Liver (tissue), 9 donors: ENCODE measurements around the gene GNAI3. TPM values are rescaled to one million over a fixed set of nuclear protein-coding genes. Genes with fewer than 3 reads are reported as not detected.
A peak's percentile ranks its signal among the peaks of the same experiment; 100 is the strongest.

Experiments used
- DNase-seq: peaks from one replicate; pipeline ENCODE4 v3.0.0-alpha.2; 2017; ENCODE audit warnings: low spot score
- H3K27ac ChIP-seq, 2 donors: one replicate each; pipeline ENCODE4 v1.7.0; 2013; ENCODE audit warnings: inconsistent platforms in 2 of 2, low read length in 2 of 2, control low read depth in 1 of 2, low read depth in 1 of 2, mild to moderate bottlenecking in 1 of 2
- H3K27me3 ChIP-seq, 4 donors: one replicate each; pipeline versions ENCODE4 v1.6.1 to v1.7.0; 2013; ENCODE audit warnings: low read length in 3 of 4, inconsistent platforms in 1 of 4, mild to moderate bottlenecking in 1 of 4, moderate library complexity in 1 of 4; ENCODE audit not compliant: control insufficient read depth in 4 of 4, insufficient read depth in 4 of 4
- H3K36me3 ChIP-seq, 4 donors: one replicate each; pipeline versions ENCODE4 v1.6.1 to v1.7.0; 2013; ENCODE audit warnings: low read length in 3 of 4, mild to moderate bottlenecking in 3 of 4, low read depth in 1 of 4, moderate library complexity in 1 of 4; ENCODE audit not compliant: control insufficient read depth in 4 of 4, insufficient read depth in 3 of 4
- H3K4me1 ChIP-seq, 4 donors: one replicate each; pipeline versions ENCODE4 v1.6.1 to v1.7.0; 2013; ENCODE audit warnings: low read length in 3 of 4, mild to moderate bottlenecking in 3 of 4, moderate library complexity in 1 of 4; ENCODE audit not compliant: control insufficient read depth in 4 of 4, insufficient read depth in 4 of 4
- H3K4me3 ChIP-seq, 3 donors: one replicate each; pipeline versions ENCODE4 v1.6.1 to v1.7.0; 2013; ENCODE audit warnings: low read length in 3 of 3, control low read depth in 1 of 3, low read depth in 1 of 3, mild to moderate bottlenecking in 1 of 3
- H3K9ac ChIP-seq, 2 donors: one replicate each; pipeline ENCODE4 v1.7.0; 2013; ENCODE audit warnings: low read length in 2 of 2, mild to moderate bottlenecking in 2 of 2, moderate library complexity in 2 of 2, control low read depth in 1 of 2, low read depth in 1 of 2
- H3K9me3 ChIP-seq, 4 donors: one replicate each; pipeline versions ENCODE4 v1.6.1 to v1.7.0; 2013; ENCODE audit warnings: low read length in 3 of 4; ENCODE audit not compliant: control insufficient read depth in 4 of 4
- ATF3 ChIP-seq: IDR thresholded peaks from 2 replicates; pipeline ENCODE4 v1.6.1; 2016; ENCODE audit warnings: antibody characterized with exemption
- CTCF ChIP-seq: fragments of 150-350 bp; IDR thresholded peaks from 2 replicates; pipeline ENCODE4 v1.5.1; 2017; ENCODE audit warnings: improper control_type of control experiment, low read depth, low read length; ENCODE audit not compliant: missing input control
- EGR1 ChIP-seq, 2 donors: IDR thresholded peaks; 2 replicates each; pipeline ENCODE4 v1.6.1; 2016 to 2018; ENCODE audit warnings: antibody characterized with exemption in 2 of 2, low read depth in 2 of 2
- FOXA1 ChIP-seq: IDR thresholded peaks from 2 replicates; pipeline ENCODE4 v1.6.1; 2016; ENCODE audit warnings: antibody characterized with exemption
- FOXA2 ChIP-seq: IDR thresholded peaks from 2 replicates; pipeline ENCODE4 v1.6.1; 2016; ENCODE audit warnings: antibody characterized with exemption
- GABPA ChIP-seq, 2 donors: IDR thresholded peaks in 1 of 2; conservative IDR thresholded peaks in 1 of 2; 2 replicates each; pipeline ENCODE4 v1.6.1; 2016; ENCODE audit warnings: antibody characterized with exemption in 2 of 2, mild to moderate bottlenecking in 1 of 2, moderate library complexity in 1 of 2
- HNF4A ChIP-seq, 2 donors: conservative IDR thresholded peaks; 2 replicates each; pipeline ENCODE4 v1.6.1; 2016; ENCODE audit warnings: antibody characterized with exemption in 2 of 2, mild to moderate bottlenecking in 2 of 2
- HNF4G ChIP-seq: IDR thresholded peaks from 2 replicates; pipeline ENCODE4 v1.6.1; 2016; ENCODE audit warnings: antibody characterized with exemption
- JUND ChIP-seq, 2 donors: IDR thresholded peaks; 2 replicates each; pipeline ENCODE4 v1.6.1; 2016; ENCODE audit warnings: antibody characterized with exemption in 2 of 2
- MAX ChIP-seq: IDR thresholded peaks from 2 replicates; pipeline ENCODE4 v1.6.1; 2016; ENCODE audit warnings: antibody characterized with exemption
- NR2F2 ChIP-seq: IDR thresholded peaks from 2 replicates; pipeline ENCODE4 v1.6.1; 2016; ENCODE audit warnings: antibody characterized with exemption
- RAD21 ChIP-seq, 2 donors: IDR thresholded peaks; 2 replicates each; pipeline ENCODE4 v1.6.1; 2016; ENCODE audit warnings: antibody characterized with exemption in 2 of 2, mild to moderate bottlenecking in 2 of 2
- REST ChIP-seq: IDR thresholded peaks from 2 replicates; pipeline ENCODE4 v1.6.1; 2016; ENCODE audit warnings: antibody characterized with exemption, mild to moderate bottlenecking
- RXRA ChIP-seq, 2 donors: IDR thresholded peaks; 2 replicates each; pipeline ENCODE4 v1.6.1; 2017 to 2018; ENCODE audit warnings: antibody characterized with exemption in 2 of 2, mild to moderate bottlenecking in 1 of 2
- SP1 ChIP-seq: IDR thresholded peaks from 2 replicates; pipeline ENCODE4 v1.6.1; 2018; ENCODE audit warnings: antibody characterized with exemption, mild to moderate bottlenecking
- TAF1 ChIP-seq: conservative IDR thresholded peaks from 2 replicates; pipeline ENCODE4 v1.6.1; 2016; ENCODE audit warnings: antibody characterized with exemption, mild to moderate bottlenecking
- YY1 ChIP-seq: IDR thresholded peaks from 2 replicates; pipeline ENCODE4 v1.6.1; 2016; ENCODE audit warnings: antibody characterized with exemption, mild to moderate bottlenecking
- ZBTB33 ChIP-seq: IDR thresholded peaks from 2 replicates; pipeline ENCODE4 v1.6.1; 2016; ENCODE audit warnings: antibody characterized with exemption
- WGBS: extraction: QIAGEN DNeasy Blood & Tissue Kit; methylation state at CpG from one replicate; pipeline ENCODE4 v1.1.7; 2013; 5-methylcytosine and 5-hydroxymethylcytosine counted together
- polyA plus RNA-seq, 2 donors: library from polyadenylated mRNA; stranded (reverse) in 1 of 2; unstranded in 1 of 2; fragments of 200-250 nt in 1 of 2; fragments of >200 nt in 1 of 2; fragmentation: Nextera tagmentation in 1 of 2; extraction: Ambion mirVana in 1 of 2; gene quantifications; one replicate each; pipeline versions ENCODE4 v1.2.1 to v1.2.3, GENCODE V29; 2013 to 2015
- total RNA-seq, 2 donors: library from RNA; depleted of rRNA; stranded (reverse); fragments of >200 nt; gene quantifications; one replicate each; pipeline ENCODE4 v1.2.3, GENCODE V29; 2014
- donor health status: healthy.
- donor health status: healthy.
- donor health status: healthy.
- donor health status: healthy.
- donor health status: healthy.

Gene GNAI3
- total and polyA plus RNA-seq, 4 donors: 1.9 to 6.5 (median 4.3) TPM

- peak overlapping the region; percentile 90 to 94 for H3K27ac ChIP-seq
- TF ChIP-seq MAX (no peak), NR2F2 (no peak), YY1 (no peak), CTCF (no peak), GABPA (IDR thresholded peaks at IDR 0.05 in 1 of 2, conservative IDR thresholded peaks at IDR 0.05 in 1 of 2) (no peak), ZBTB33 (no peak), SP1 (no peak), REST (no peak), HNF4G (no peak), RXRA (IDR thresholded peaks at IDR 0.05) (no peak), ATF3 (no peak), EGR1 (IDR thresholded peaks at IDR 0.05; ENCODE audit: low read depth in 2 of 2) (no peak), RAD21 (IDR thresholded peaks at IDR 0.05) (no peak), FOXA2 (no peak), TAF1 (no peak), HNF4A (conservative IDR thresholded peaks at IDR 0.05) (no peak), FOXA1 (no peak), JUND (IDR thresholded peaks at IDR 0.05) (no peak)
- peaks cover 5 to 41% (median 29%) of the 10 kb centered on the region in 4 donors for H3K4me1 ChIP-seq
- H3K36me3 ChIP-seq: no peaks in the 10 kb centered on the region
- peak; percentile 59 for DNase-seq
- no peaks in the 10 kb centered on the region for H3K27me3 ChIP-seq
- H3K9me3 ChIP-seq: no peaks in the 10 kb centered on the region
- H3K9ac ChIP-seq: peak overlapping the region; percentile 85 to 93
- peak overlapping the region; percentile 87 to 93 (median 89) for H3K4me3 ChIP-seq
- 5% methylated on average over 22 of the region's 22 CpGs for WGBS
These were observed 723 bp upstream of the GNAI3 start for GRCh38 chr1:109547463-109548320.
